NCI-H2171 treated with DMSO at 0.1 percent for 48 hours (cell line): ENCODE measurements around the gene ARMC3.

Experiments
- DNase-seq: peaks from one replicate; lab custom pipeline; 2025; lab: John Stamatoyannopoulos, UW

Gene ARMC3

DNA sequence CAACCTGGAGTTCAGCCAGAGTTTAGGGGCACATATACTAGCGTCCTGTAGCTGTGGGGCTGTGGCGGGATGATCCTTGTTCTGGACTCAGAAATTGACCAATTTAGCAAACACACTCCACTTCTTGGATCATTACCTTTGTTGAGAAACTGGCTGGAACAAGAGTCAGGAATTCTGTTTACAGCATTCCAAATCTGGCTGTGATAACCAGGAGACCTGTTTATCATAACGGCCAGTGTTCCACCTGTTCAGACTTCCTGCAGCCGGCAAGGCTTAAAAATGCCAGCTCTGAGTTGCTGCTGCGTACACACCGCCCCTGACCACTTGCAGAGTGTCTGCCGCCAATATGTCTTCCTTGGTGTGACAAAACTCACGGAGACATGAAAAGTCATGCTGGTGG, 64.8 kb downstream of the ARMC3 start:
- DNase-seq = no peak

DNA sequence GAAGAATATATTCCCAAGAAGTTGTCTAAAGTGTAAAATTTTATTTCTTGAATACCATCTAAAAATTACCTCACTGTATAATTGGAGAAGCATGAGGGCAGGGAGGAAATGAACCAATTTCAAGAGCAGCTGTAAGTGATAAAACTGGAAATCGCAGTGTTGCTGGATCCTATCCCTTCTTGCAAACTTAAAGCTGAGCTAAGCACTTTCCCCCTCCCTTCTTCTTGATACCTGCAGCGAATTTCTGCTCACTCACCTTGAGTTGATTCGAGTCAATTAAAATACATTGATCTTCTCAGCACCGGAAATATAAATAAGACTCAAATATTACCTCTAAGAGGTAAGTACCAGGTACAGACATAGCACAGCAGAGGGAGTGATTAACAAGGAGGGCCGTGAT, 65.5 kb downstream of the ARMC3 start:
- no peak for DNase-seq

DNA sequence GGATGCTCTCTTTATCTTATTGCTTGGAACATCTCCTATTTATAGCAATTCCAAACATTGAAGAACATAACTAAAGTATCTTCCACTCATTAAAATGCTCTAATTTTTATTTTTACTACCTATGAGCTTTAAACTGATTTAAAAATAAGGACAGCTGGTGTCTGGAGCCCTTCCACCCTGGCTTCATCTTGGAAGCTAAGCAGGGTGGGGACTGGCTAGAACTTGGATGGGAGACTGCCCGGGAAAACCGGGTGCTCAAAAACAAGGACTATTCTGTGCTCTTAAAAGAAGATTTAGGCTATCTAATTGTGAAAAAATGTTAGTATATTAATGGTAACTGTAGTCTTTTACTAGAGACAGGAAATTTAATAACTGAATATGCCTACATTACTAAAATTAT, 69.2 kb downstream of the ARMC3 start:
- no peak for DNase-seq

DNA sequence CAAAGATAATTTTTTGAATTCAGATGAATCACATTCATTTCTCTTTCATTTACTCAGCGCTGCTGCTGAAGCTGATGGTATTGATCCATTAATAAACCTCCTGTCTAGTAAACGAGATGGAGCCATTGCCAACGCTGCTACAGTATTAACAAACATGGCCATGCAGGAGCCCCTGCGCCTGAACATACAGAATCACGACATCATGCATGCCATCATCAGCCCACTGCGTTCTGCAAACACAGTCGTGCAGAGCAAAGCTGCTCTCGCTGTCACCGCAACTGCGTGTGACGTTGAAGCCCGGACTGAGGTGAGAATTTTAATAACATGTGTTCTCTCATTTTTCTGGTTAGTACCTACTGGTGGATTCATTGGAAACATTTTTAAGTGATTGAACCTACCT, 70.2 kb downstream of the ARMC3 start:
- DNase-seq = no peak

DNA sequence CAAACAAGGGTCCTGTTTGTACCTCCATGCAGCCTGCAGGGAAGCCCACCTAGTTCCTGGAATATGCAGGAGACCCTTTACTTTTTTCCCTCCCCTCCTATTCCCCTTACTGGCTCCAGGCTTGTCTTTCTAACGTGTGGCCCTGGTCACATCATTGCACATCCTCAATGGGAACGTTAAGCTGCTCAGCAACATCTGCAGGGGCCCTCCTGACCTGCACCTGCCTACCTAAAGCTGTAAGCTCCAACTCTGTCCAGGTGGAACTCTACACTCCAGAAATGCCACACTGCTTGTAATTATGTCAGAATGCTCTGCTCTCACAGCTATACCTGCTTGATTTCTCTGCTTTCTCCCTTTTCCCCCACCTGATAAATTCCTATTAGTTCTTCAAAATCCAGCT, 72.1 kb downstream of the ARMC3 start:
- DNase-seq = no peak

DNA sequence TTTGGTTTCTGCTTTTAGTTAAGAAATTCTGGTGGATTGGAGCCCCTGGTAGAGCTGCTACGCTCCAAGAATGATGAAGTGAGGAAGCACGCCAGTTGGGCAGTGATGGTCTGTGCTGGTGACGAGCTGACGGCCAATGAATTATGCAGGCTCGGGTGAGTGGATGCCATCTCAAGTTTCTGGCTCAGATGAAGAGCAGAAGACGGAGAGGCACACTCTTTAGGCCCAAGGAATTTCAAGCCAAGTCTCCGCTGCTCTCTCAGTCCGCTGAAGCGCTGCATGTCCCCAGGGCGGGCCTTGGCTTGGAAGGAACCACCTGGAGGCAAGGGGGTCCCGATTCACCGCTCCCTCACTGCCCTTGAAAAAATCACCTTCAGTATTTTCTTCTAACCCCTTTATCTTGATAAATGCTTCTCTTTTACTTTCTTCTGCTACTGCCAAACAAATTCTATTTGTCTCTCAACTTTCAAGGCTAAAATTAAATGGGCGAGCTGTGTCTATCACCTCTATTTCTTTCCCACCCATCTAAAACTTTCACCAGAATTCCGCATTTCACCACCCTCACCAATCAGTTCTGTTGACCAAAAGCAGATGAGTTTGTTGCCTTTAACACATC, 74.2 kb downstream of the ARMC3 start:
- no peak for DNase-seq

DNA sequence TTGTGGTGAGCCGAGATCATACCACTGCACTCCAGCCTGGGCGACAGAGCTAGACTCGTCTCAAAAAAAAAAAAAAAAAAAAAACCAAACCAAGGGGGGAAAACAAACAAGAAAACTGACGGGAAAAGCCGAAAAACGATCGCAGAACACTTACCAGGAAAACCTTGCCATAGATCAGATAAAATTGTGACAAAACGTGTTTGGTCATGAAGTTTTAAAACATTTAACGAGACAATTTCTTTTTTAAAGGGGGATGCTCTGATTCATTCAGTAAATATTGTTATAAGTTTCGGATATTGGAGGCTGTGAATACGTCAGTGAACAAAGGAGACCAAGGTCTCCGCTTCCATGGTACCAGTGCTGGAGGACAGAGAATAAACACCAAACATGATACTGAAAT, 77.3 kb downstream of the ARMC3 start:
- no peak for DNase-seq

DNA sequence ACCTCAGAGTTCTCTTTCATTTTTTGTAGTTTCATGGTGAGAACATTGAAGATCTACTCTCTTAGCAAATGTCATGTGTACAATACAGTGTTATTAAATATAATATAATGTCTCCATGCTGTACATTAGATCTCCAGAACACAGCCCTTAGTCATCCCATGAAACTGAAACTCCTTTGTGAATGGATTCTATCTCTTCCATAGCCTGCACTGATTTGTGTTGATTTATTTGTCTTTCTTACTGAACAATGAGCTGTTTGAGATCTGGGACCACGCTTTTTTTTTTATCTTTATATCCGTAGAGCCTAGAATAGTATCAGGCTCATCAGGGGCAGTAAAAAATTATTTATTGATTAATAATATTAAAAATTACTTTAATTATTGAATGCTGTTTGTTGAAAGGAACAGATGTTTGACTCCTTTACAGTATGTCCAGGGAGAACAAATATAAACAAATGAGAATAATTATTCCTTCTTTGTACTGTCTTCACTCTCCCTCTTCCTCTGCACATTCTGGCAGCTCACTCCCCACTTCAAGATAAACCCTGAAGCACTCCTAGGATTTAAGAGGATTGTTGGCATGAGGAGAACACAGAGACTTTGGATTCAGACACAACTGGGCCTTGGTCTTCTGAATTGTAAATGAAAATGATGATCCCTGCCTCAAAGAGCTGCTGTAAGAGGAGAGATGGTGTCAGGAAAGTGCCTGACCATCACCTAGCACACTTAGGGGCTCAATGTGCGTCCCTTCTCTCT, 85.9 kb downstream of the ARMC3 start:
- DNase-seq = no peak

DNA sequence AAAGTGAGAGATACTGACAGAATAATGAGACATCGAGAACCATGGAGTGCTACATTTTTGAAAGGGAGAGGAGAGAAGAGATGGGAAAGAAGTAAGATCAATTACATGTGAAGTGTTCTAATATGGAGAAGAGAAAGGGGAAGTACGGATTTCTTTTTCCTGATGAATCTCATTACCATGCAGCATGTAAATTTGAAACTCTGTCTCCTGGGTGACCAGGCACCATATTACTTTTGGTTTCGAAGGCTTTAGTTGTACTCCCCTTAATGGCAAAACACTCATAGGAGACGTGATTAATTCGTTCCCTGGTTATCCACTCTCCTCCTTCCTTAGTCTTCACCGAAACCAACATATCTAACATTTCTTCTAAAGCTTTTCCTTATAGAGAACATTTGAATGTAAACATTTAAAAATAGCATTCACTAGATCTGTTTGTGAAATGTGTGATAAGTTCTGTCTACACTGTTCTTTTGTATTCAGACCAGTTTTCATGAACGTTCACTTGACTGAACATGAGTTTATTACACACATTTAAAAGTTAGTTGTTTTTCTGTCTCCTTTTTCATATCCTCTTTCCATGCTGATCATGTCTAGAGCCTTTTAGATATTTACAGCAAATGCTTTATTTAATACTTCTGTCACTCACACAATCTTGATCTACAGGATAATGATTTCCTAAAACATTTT, 87.3 kb downstream of the ARMC3 start:
- no peak for DNase-seq

DNA sequence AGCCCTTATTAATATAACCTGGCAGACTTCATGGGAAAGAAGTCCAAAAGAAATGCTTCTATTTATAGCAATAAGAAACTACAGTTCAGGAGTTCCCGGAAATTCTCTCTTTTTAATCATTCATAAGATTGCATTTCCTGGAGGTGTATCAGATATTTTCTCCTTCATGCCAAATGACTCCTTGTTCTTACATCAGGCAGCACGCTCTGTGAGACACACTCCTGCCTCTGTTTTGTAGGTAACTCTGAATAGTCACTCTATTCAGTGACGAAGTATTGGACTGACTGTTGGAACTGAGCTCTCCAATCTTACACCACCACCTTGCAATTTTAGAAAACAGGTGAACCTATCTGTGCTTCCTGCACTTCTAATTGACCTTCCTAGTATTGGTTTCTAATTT, 88.8 kb downstream of the ARMC3 start:
- DNase-seq = no peak

DNA sequence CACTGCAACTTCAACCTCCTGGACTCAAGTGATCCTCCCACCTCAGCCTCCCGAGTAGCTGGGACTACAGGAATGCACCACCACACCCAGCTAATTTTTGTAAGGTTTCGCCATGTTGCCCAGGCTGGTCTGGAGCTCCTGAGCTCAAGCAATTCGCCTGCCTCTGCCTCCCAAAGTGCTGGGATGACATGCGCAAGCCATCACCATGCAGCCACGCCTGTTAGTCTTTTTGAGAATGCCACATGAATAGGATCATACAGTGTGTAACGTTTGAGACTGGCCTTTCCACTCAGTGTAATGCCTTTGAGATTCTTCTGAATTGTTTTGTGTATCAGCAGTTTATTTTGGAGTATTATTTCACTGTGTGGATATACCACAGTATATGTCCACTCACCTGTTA, 91.8 kb downstream of the ARMC3 start:
- DNase-seq = no peak

DNA sequence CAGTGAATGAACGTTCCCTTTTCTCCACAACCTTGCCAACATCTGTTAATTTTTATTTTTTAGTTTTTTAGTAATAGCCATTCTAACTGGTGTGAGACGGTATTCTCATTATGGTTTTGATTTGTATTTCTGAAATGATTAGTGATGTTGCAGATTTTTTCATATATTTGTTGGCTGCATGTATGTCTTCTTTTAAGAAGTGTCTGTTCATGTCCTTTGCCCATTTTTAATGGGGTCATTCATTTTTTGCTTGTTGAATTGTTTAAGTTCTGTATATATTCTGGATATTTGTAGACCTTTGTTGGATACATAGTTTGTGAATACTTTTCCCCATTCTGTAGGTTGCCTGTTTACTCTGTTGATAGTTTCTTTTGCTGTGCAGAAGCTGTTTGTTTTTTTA, 93.6 kb downstream of the ARMC3 start:
- DNase-seq = no peak

DNA sequence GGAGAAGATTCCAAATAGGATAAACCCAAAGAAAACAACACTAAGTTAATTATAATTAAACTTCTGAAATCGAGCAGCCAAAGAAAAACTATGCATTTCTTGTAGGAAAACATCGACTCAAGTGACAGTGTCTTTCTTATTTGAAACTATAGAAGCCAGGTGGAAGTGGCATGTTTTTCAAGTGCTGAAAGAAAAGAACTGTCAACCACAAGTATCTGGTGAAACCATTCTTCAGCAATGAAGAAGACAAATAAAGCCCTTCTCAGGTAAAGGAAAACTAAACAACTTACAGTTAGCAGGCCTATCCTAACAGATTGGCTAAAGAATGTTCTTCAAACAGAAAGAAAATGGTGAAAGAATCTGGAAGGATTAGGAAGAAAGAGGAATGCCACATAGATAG, 96.1 kb downstream of the ARMC3 start:
- no peak for DNase-seq

DNA sequence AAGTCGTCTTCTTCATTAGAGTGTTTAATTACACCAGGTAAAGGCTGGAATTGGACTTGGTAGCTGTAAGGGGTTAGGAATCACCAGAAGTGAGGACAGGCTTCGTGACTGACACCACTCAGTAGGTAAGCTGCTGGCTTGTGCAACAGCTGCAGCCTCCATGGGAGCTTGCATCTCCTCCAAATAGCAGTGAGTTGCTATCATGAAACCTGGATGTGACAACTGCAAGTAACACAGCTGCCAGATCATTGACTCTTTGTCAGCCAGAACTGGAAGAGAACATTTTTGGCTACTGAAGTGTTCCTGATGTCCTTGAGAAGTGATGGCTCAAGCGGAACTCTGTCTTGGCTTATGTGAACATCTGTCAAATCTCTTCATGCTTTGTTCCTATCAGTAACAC, 103.5 kb downstream of the ARMC3 start:
- DNase-seq = no peak

DNA sequence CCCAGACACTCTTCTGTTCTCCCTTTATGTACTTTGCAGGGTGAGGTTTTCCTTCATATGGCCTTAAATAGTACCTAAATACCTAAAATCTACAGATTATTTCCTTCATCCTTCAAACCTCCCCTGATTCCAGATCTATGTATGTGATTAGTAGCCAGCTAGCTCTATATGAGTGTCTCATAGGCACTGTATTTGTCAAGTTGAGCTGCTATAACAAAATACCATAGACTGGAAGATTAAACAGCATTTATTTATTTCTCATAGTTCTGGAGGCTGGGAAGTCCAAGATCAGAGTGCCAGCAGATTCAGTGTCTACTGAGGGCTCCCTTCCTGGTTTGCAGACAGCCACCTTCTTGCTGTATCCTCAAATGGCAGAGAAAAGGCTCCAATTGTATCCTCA, 106.9 kb downstream of the ARMC3 start:
- DNase-seq = no peak

DNA sequence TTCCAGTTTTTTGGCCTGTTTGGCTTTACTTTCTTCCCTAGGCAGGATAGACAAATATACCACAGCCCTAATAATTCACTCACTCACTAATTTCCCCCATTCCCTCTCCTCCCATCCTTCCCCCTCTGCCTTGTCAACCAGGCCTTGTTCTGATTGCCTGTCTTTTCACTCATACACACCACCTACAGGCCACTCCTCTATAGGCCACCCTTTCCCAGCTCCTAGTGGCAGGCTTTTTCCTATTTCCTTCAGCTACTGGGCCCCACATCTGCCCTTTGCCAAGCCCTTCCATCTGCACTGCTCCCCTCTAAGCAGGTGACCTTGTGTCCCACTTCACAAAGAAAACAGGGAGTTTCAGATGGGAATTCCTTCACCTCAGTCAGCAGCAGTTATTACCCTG, 107.7 kb downstream of the ARMC3 start:
- peak; percentile 5 for DNase-seq

DNA sequence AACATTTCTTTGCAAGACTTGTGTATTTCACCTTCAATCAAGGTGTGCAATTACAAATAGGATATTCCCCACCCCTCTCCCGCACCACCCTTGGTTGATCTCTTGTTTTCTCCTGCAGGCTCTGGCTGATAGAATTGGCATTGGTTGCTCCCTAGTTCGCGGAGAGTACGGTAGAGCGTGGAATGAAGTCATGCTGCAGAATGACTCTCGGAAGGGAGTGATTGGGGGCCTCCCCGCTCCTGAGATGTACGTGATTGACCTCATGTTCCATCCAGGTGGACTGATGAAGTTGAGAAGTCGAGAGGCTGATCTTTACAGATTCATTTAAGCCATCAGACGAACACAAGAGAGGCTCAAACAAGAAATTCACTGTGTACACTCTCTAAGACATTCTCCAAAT, 109.3 kb downstream of the ARMC3 start:
- no peak for DNase-seq

DNA sequence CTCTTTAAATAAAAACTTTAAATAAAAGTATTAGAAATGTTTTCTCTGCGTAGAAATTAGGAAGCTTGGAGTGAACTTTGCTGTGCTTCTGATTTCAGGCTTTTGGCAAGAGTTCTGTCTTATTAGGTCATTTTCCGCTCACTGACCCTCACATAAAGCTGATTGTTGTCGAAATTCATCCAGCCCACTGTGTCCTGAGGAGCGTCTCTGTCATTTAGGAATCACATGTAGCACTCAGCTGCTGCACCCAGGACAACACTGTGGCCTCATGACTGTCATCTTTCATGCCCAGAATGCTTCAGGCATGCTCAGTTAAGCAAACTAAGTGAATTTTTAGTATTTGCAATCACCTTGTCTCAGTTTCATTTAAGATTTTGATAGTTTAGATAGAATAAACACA, 109.7 kb downstream of the ARMC3 start:
- no peak for DNase-seq

DNA sequence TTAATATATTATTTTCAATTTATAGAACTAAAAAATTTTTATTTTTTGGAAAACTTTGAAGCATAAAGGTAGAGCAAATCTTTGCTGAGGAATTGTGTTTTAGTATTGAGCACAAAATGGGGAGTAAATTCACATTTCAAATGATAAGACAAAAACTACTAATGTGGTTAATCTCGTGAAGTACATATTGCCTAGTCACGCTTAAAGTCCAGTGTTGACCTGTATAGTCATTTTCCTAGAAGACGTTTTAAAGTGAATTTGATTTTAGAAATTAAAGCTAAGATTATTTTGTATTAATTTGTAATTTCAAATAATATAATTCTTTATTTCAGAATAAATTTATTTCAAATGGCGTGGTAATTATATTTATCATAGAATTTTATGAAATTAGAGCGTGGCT, 110.3 kb downstream of the ARMC3 start:
- no peak for DNase-seq

DNA sequence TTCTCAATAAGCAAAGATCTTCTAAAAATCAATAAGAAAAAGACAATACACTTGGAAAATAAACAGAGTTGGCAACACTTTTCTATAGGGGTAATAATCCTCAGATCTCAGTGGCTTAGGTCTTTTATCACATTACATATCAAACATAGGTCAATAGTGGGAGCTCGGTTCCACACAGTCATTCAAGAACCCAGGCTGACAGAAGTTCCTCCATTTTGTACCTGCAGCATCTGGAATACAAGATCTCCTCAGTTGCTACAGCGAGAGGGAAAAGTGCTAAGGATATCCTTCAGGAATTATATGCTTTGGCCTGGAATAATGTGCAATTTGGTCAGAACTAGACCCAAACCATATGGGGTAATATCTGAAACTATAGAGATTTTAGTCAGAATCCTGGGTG, 112.1 kb downstream of the ARMC3 start:
- no peak for DNase-seq

DNA sequence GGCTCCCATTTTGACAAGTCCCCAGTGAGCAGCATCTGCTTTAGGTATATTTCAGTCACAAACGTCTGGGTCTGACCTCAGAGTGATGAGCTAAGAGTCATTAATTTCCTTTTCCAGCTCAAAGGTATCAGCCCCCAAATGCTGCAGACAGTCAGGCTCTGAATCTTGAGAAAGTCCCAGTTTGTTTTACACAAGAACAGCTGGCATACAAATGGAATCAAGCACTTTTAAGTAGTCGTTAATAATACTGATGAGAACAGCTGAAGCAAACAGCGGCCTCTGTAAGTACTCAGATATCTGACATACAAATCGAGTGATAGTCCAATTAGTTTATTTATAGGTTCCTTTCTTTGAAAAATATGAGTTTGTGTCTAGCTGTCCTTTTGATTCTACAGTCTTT, 118.2 kb downstream of the ARMC3 start:
- no peak for DNase-seq

DNA sequence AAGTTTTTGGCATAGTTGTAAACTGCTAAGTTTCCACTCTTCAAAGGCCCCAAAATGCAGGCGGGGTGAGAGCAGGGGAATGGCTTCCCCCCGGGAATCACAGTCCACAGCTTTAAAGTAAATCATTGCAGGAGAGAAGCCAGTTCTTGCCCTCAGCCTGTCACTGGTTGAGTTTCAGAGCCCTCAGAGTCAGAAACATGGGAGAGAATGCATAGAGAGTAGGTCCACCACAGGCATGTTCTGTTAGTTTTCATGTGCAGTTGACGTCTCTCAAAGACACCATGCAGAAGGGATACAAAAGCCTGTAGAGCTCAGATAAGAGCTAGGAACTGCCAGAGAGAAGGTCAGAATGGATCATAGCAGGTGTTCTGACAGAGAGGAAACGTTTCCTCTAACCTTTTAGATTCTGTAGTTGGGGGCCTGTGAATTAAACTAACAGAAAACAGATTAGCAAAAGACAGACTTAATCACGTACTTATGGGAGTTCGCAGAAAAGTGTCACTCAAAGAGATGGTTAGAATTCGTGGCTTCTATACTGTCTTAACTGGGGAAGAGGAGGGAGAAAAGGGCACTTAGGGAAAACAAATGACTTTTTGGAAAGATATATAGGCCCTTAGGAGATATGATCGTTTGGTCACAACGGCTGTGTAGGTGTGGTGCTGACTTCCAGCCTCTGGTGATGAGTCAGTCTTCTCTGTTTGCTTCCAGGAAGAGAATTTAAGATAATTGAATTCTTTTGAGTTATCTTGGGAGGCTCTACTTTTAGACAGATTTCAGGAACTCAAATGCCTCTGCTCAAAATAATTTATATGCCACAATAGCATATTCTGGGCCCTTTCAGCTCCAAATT, 119.6 kb downstream of the ARMC3 start:
- DNase-seq = no peak

DNA sequence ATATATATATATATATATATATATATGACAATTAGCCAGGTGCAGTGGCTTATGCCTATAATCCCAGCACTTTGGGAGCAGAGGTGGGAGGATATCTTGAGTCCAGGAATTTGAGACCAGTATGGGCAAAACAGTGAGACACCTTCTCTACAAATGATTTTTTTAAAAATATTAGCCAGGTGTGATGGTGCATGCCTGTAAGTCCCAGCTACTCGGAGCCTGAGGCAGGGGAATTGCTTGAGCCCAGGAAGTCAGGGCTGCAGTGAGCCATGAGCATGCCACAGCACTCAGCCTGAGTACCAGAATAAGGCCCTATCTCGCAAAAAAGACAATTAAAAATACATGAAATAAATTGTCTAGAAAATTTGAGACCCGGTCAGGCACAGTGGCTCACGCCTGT, 120.3 kb downstream of the ARMC3 start:
- DNase-seq = no peak
